Sigmoid colon (tissue), 7 donors: ENCODE results near the gene C17orf107. TPM values are rescaled to one million over a fixed set of nuclear protein-coding genes. Genes with fewer than 3 reads are reported as not detected.

Experiments used
- DNase-seq: peaks from one replicate; pipeline ENCODE4 v3.0.0-alpha.2; 2019
- H3K27ac ChIP-seq, 4 donors: fragments of 200-600 bp; sonication (generic); one replicate each; pipeline ENCODE4 v1.5.1; 2016 to 2019; ENCODE audit warnings: mild to moderate bottlenecking in 1 of 4
- H3K27me3 ChIP-seq, 3 donors: fragments of 200-600 bp; sonication (generic); one replicate each; pipeline ENCODE4 v1.5.1; 2019; ENCODE audit warnings: mild to moderate bottlenecking in 1 of 3
- H3K36me3 ChIP-seq, 4 donors: fragments of 200-600 bp; sonication (generic); one replicate each; pipeline ENCODE4 v1.5.1; 2016 to 2019
- H3K4me1 ChIP-seq, 4 donors: fragments of 200-600 bp; sonication (generic); one replicate each; pipeline ENCODE4 v1.5.1; 2017 to 2019
- H3K4me3 ChIP-seq, 4 donors: fragments of 200-600 bp; sonication (generic); one replicate each; pipeline ENCODE4 v1.5.1; 2017 to 2019; ENCODE audit warnings: mild to moderate bottlenecking in 2 of 4, moderate library complexity in 1 of 4
- H3K9me3 ChIP-seq, 4 donors: fragments of 200-600 bp in 3 of 4; sonication (generic) in 3 of 4; one replicate each; pipeline versions ENCODE4 v1.5.1 to v1.6.1; 2013 to 2019
- CTCF ChIP-seq, 4 experiments: fragments of 450-650 bp in 3 of 4; fragments of 200-600 bp in 1 of 4; IDR thresholded peaks; one replicate each; pipeline ENCODE4 v1.5.1; 2016 to 2019; ENCODE audit warnings: antibody characterized with exemption in 4 of 4, mild to moderate bottlenecking in 3 of 4, moderate library complexity in 2 of 4
- EP300 ChIP-seq, 4 donors: sonication (generic); formaldehyde crosslinking; IDR thresholded peaks; one replicate each; pipeline ENCODE4 v1.6.1; 2017; ENCODE audit warnings: antibody characterized with exemption in 4 of 4
- POLR2A ChIP-seq, 2 donors: fragments of 450-650 bp; IDR thresholded peaks; one replicate each; pipeline ENCODE4 v1.6.1; 2016; ENCODE audit warnings: antibody characterized with exemption in 2 of 2, mild to moderate bottlenecking in 2 of 2, moderate library complexity in 2 of 2
- POLR2AphosphoS5 ChIP-seq, 4 donors: sonication (generic); formaldehyde crosslinking; IDR thresholded peaks; one replicate each; pipeline ENCODE4 v1.6.1; 2017; ENCODE audit warnings: antibody characterized with exemption in 4 of 4
- WGBS, 2 donors: extraction: QIAGEN DNeasy Blood & Tissue Kit; methylation state at CpG; one replicate each; pipeline ENCODE4 v1.1.7; 2013; 5-methylcytosine and 5-hydroxymethylcytosine counted together
- intact Hi-C: fragments of 100-400 bp; cut with DNase I; formaldehyde crosslinking; loops from one replicate; pipeline ENCODE4 v1.15.1; 2023
- polyA plus RNA-seq, 3 donors: library from polyadenylated mRNA; stranded (reverse); fragments of 200-250 nt; gene quantifications; one replicate each; pipeline ENCODE4 v1.2.3, GENCODE V29; 2013
- total RNA-seq, 4 donors: library from RNA; depleted of rRNA; stranded (reverse); fragments of >200 nt; gene quantifications; one replicate each; pipeline ENCODE4 v1.1.0, GENCODE V29; 2016
- donor health status: healthy with polysubstance abuse.
- donor health status: Bipolar disorder and iron deficiency.
- donor health status: healthy.

Gene C17orf107
- total and polyA plus RNA-seq, 7 donors: under 0.01 to 2.8 (median 0.71) TPM

- peaks cover 0 to 55% (median 43%) of the 10 kb centered on the region in 4 donors for H3K4me1 ChIP-seq
- WGBS, 2 donors: 1% methylated on average over 40 of the region's 40 CpGs
- peaks cover 9 to 29% (median 19%) of the 10 kb centered on the region in 4 donors for H3K36me3 ChIP-seq
- peak; percentile 92 for DNase-seq
- TF ChIP-seq POLR2A (IDR thresholded peaks at IDR 0.05): peak; percentile 22 to 29
- TF ChIP-seq EP300 (IDR thresholded peaks at IDR 0.05): no peak
- peak; percentile 27 to 83 (median 60) for TF ChIP-seq POLR2AphosphoS5 (IDR thresholded peaks at IDR 0.05)
- peak overlapping the region; percentile 98 to 100 (median 99) for H3K27ac ChIP-seq
- no peaks in the 10 kb centered on the region for H3K27me3 ChIP-seq
- H3K9me3 ChIP-seq: no peaks in the 10 kb centered on the region
- intact Hi-C loops: loop anchor here (1.0 kb wide), 1 partner anchor 18 kb away; the partner anchor contains the start of gene SPAG7
- peak overlapping the region; percentile 80 to 99 (median 96) for H3K4me3 ChIP-seq
Measured at GRCh38 chr17:4948931-4949320, 49.6 kb downstream of the C17orf107 start.

GRCh38 chr17:4949321-4950074 lies 50.2 kb downstream of the C17orf107 start:
- peak overlapping the region; percentile 80 to 99 (median 96) for H3K4me3 ChIP-seq
- intact Hi-C loops: loop anchor here (1.0 kb wide), 1 partner anchor 18 kb away; the partner anchor contains the start of gene SPAG7
- peaks cover 0 to 52% (median 38%) of the 10 kb centered on the region in 4 donors for H3K4me1 ChIP-seq
- TF ChIP-seq POLR2AphosphoS5 (IDR thresholded peaks at IDR 0.05): peak in 2 of 4 donors; percentile 40 to 42
- no peak for TF ChIP-seq CTCF (IDR thresholded peaks at IDR 0.05)
- peak overlapping the region; percentile 98 to 100 (median 99) for H3K27ac ChIP-seq
- no peaks in the 10 kb centered on the region for H3K9me3 ChIP-seq
- H3K36me3 ChIP-seq: peaks cover 5 to 23% (median 16%) of the 10 kb centered on the region in 4 donors
- peak; percentile 89 for DNase-seq
- WGBS, 2 donors: 1% methylated on average over 75 of the region's 75 CpGs
- no peaks in the 10 kb centered on the region for H3K27me3 ChIP-seq

- H3K27me3 ChIP-seq: no peaks in the 10 kb centered on the region
- H3K9me3 ChIP-seq: no peaks in the 10 kb centered on the region
- H3K27ac ChIP-seq: peak overlapping the region; percentile 98 to 100 (median 99)
- intact Hi-C loops: no loop called here
- 2 to 6% methylated on average over 52 of the region's 52 CpGs for WGBS, 2 donors
- H3K4me1 ChIP-seq: peaks cover 0 to 44% (median 31%) of the 10 kb centered on the region in 4 donors
- H3K36me3 ChIP-seq: peaks cover 0 to 16% (median 11%) of the 10 kb centered on the region in 4 donors
- peak; percentile 83 for DNase-seq
- TF ChIP-seq EP300 (IDR thresholded peaks at IDR 0.05): no peak
- peak in 1 of 4 donors; percentile 2 for TF ChIP-seq POLR2AphosphoS5 (IDR thresholded peaks at IDR 0.05)
- peak overlapping the region; percentile 80 to 99 (median 96) for H3K4me3 ChIP-seq
Measured at GRCh38 chr17:4950075-4950745, 50.9 kb downstream of the C17orf107 start.

GRCh38 chr17:4950746-4951204 lies 51.4 kb downstream of the C17orf107 start, which contains the start of gene ENO3:
Gene ENO3 (plus strand): TSS chr17:4951119. CDS start chr17:4951830, 711 bp downstream.
- Histone ChIP-seq H3K27me3 (no peaks in the 10 kb centered on the region), H3K27ac (peak within 1 kb of the TSS; percentile 98 to 100 (median 99)), H3K36me3 (peaks cover 0 to 11% (median 7%) of the 10 kb centered on the region in 4 donors), H3K9me3 (no peaks in the 10 kb centered on the region), H3K4me1 (peaks cover 0 to 39% (median 25%) of the 10 kb centered on the region in 4 donors), H3K4me3 (peak within 1 kb of the TSS; percentile 80 to 99 (median 96))
- no peak for TF ChIP-seq EP300 (IDR thresholded peaks at IDR 0.05)
- no peak for TF ChIP-seq POLR2AphosphoS5 (IDR thresholded peaks at IDR 0.05)
- no peak for TF ChIP-seq POLR2A (IDR thresholded peaks at IDR 0.05)
- no peak for TF ChIP-seq CTCF (IDR thresholded peaks at IDR 0.05)
- WGBS, 2 donors: 40 to 47% methylated on average over 7 of the region's 7 CpGs
- no peak for DNase-seq
- intact Hi-C loops: no loop called here

DNA sequence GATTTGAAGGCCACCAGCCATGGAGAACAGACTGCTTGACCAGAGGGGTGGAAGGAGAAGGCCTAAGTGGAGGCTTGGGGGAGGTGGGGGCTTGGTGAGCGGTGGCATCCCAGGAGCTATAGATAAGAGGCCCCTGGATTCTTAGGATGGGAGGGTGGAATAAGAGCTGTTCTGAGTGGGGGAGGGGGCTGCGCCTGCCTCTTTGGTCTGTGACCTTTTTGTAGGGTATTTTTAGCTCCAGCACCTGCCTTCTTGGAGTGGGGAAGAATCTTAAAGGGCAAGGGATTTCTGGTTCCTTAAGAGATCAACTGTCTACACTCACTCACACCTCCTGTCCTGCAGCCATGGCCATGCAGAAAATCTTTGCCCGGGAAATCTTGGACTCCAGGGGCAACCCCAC lies 52.1 kb downstream of the C17orf107 start:
- no peak for DNase-seq
- Histone ChIP-seq H3K9me3 (no peaks in the 10 kb centered on the region), H3K27me3 (no peaks in the 10 kb centered on the region), H3K4me3 (no peak overlapping the region), H3K36me3 (peaks cover 0 to 4% (median under 1%) of the 10 kb centered on the region in 4 donors), H3K4me1 (peaks cover 0 to 32% (median 18%) of the 10 kb centered on the region in 4 donors), H3K27ac (peak overlapping the region; percentile 98 to 100 (median 99))
- intact Hi-C loops: no loop called here
- 93 to 97% methylated on average over 3 of the region's 3 CpGs for WGBS, 2 donors
- TF ChIP-seq CTCF (IDR thresholded peaks at IDR 0.05): no peak
- TF ChIP-seq POLR2AphosphoS5 (IDR thresholded peaks at IDR 0.05): no peak
- TF ChIP-seq POLR2A (IDR thresholded peaks at IDR 0.05): no peak
- TF ChIP-seq EP300 (IDR thresholded peaks at IDR 0.05): no peak

Other genes starting within 250 kb of the C17orf107 start
- gene PELP1, start 195.4 kb upstream of the C17orf107 start, total RNA-seq: 10 to 100 TPM; 20.0 to 37.7 (median 26.2) TPM
- gene PELP1, start 195.4 kb upstream of the C17orf107 start, polyA plus RNA-seq: 10 to 100 TPM in 1 of 3 donors, 1 to 10 TPM in 2; 4.2 to 27.0 (median 9.9) TPM
- gene ARRB2, start 188.9 kb upstream of the C17orf107 start, total RNA-seq: 10 to 100 TPM; 22.1 to 35.7 (median 28.2) TPM
- gene ARRB2, start 188.9 kb upstream of the C17orf107 start, polyA plus RNA-seq: 10 to 100 TPM; 38.4 to 51.7 (median 39.3) TPM
- gene MED11, start 168.1 kb upstream of the C17orf107 start, total RNA-seq: 10 to 100 TPM; 31.1 to 43.6 (median 38.3) TPM
- gene MED11, start 168.1 kb upstream of the C17orf107 start, polyA plus RNA-seq: 10 to 100 TPM; 35.8 to 61.9 (median 47.4) TPM
- gene ZMYND15, start 159.7 kb upstream of the C17orf107 start, total RNA-seq: under 1 TPM in 3 of 4 donors, not detected in 1; 0.36 to 0.55 (median 0.49) TPM
- 1 to 10 TPM in 2 of 3 donors, not detected in 1; 1.1 to 1.2 TPM for gene ZMYND15, start 159.7 kb upstream of the C17orf107 start, polyA plus RNA-seq
- 1 to 10 TPM; 4.6 to 6.8 (median 5.3) TPM for gene CXCL16, start 159.6 kb upstream of the C17orf107 start, total RNA-seq
- 10 to 100 TPM; 21.6 to 32.8 (median 29.0) TPM for gene CXCL16, start 159.6 kb upstream of the C17orf107 start, polyA plus RNA-seq
- not detected for gene TM4SF5, start 127.7 kb upstream of the C17orf107 start, total RNA-seq
- gene TM4SF5, start 127.7 kb upstream of the C17orf107 start, polyA plus RNA-seq: 10 to 100 TPM in 2 of 3 donors, 1 to 10 TPM in 1; 7.8 to 19.2 (median 11.1) TPM
- 1 to 10 TPM in 3 of 4 donors, not detected in 1; 1.1 to 6.4 (median 4.1) TPM for gene VMO1, start 113.2 kb upstream of the C17orf107 start, total RNA-seq
- gene VMO1, start 113.2 kb upstream of the C17orf107 start, polyA plus RNA-seq: 1 to 10 TPM in 2 of 3 donors, not detected in 1; 2.2 to 4.4 TPM
- gene GLTPD2, start 110.6 kb upstream of the C17orf107 start, total RNA-seq: not detected
- 1 to 10 TPM in 1 of 3 donors, under 1 TPM in 1, not detected in 1; 0.06 to 1.6 TPM for gene GLTPD2, start 110.6 kb upstream of the C17orf107 start, polyA plus RNA-seq
- gene PSMB6, start 103.4 kb upstream of the C17orf107 start, total RNA-seq: 100 to 1,000 TPM; 153 to 242 (median 192) TPM
- 100 to 1,000 TPM; 172 to 213 (median 201) TPM for gene PSMB6, start 103.4 kb upstream of the C17orf107 start, polyA plus RNA-seq
- gene PLD2, start 92.4 kb upstream of the C17orf107 start, total RNA-seq: 10 to 100 TPM in 3 of 4 donors, 1 to 10 TPM in 1; 9.3 to 20.5 (median 12.3) TPM
- gene PLD2, start 92.4 kb upstream of the C17orf107 start, polyA plus RNA-seq: 10 to 100 TPM in 1 of 3 donors, 1 to 10 TPM in 2; 6.0 to 18.0 (median 7.9) TPM
- 10 to 100 TPM; 17.1 to 43.8 (median 21.0) TPM for gene MINK1, start 66.2 kb upstream of the C17orf107 start, total RNA-seq
- 100 to 1,000 TPM in 1 of 3 donors, 10 to 100 TPM in 2; 45.0 to 117 (median 63.8) TPM for gene MINK1, start 66.2 kb upstream of the C17orf107 start, polyA plus RNA-seq
- gene CHRNE, start 3.6 kb downstream of the C17orf107 start, total RNA-seq: under 1 TPM in 3 of 4 donors, not detected in 1; 0.49 to 0.55 (median 0.54) TPM
- gene CHRNE, start 3.6 kb downstream of the C17orf107 start, polyA plus RNA-seq: under 1 TPM in 2 of 3 donors, not detected in 1; 0.46 to 0.57 TPM
- not detected for gene GP1BA, start 32.7 kb downstream of the C17orf107 start, total RNA-seq
- 1 to 10 TPM in 1 of 3 donors, not detected in 2; 1.1 TPM for gene GP1BA, start 32.7 kb downstream of the C17orf107 start, polyA plus RNA-seq
- 10 to 100 TPM; 41.0 to 60.3 (median 48.6) TPM for gene SLC25A11, start 40.5 kb downstream of the C17orf107 start, total RNA-seq
- gene SLC25A11, start 40.5 kb downstream of the C17orf107 start, polyA plus RNA-seq: 10 to 100 TPM; 57.7 to 82.8 (median 79.9) TPM
- gene RNF167, start 40.7 kb downstream of the C17orf107 start, total RNA-seq: 10 to 100 TPM; 51.2 to 71.2 (median 60.3) TPM
- 100 to 1,000 TPM in 1 of 3 donors, 10 to 100 TPM in 2; 45.0 to 120 (median 83.9) TPM for gene RNF167, start 40.7 kb downstream of the C17orf107 start, polyA plus RNA-seq
- 1,000 to 10,000 TPM in 1 of 4 donors, 100 to 1,000 TPM in 3; 690 to 1,141 (median 828) TPM for gene PFN1, start 49.0 kb downstream of the C17orf107 start, total RNA-seq
- 1,000 to 10,000 TPM in 1 of 3 donors, 100 to 1,000 TPM in 2; 853 to 1,404 (median 948) TPM for gene PFN1, start 49.0 kb downstream of the C17orf107 start, polyA plus RNA-seq
- gene ENO3, start 51.6 kb downstream of the C17orf107 start, total RNA-seq: 1 to 10 TPM; 2.5 to 9.1 (median 5.1) TPM
- gene ENO3, start 51.6 kb downstream of the C17orf107 start, polyA plus RNA-seq: 10 to 100 TPM in 1 of 3 donors, 1 to 10 TPM in 1, under 1 TPM in 1; 0.69 to 10.3 (median 5.4) TPM
- 10 to 100 TPM; 42.6 to 84.5 (median 72.3) TPM for gene SPAG7, start 68.3 kb downstream of the C17orf107 start, total RNA-seq
- 10 to 100 TPM; 67.8 to 79.3 (median 73.9) TPM for gene SPAG7, start 68.3 kb downstream of the C17orf107 start, polyA plus RNA-seq
- gene CAMTA2, start 88.1 kb downstream of the C17orf107 start, total RNA-seq: 10 to 100 TPM in 3 of 4 donors, 1 to 10 TPM in 1; 9.9 to 24.6 (median 21.7) TPM
- gene CAMTA2, start 88.1 kb downstream of the C17orf107 start, polyA plus RNA-seq: 10 to 100 TPM; 35.1 to 64.5 (median 42.0) TPM
- 1 to 10 TPM in 2 of 4 donors, under 1 TPM in 2; 0.36 to 3.0 (median 1.5) TPM for gene INCA1, start 98.0 kb downstream of the C17orf107 start, total RNA-seq
- 1 to 10 TPM; 2.2 to 3.6 (median 2.3) TPM for gene INCA1, start 98.0 kb downstream of the C17orf107 start, polyA plus RNA-seq
- 100 to 1,000 TPM in 1 of 4 donors, 10 to 100 TPM in 3; 46.4 to 101 (median 81.0) TPM for gene KIF1C, start 98.4 kb downstream of the C17orf107 start, total RNA-seq
- 100 to 1,000 TPM in 2 of 3 donors, 10 to 100 TPM in 1; 83.3 to 164 (median 108) TPM for gene KIF1C, start 98.4 kb downstream of the C17orf107 start, polyA plus RNA-seq
- not detected for gene SLC52A1, start 135.9 kb downstream of the C17orf107 start, total RNA-seq
- gene SLC52A1, start 135.9 kb downstream of the C17orf107 start, polyA plus RNA-seq: under 1 TPM in 2 of 3 donors, not detected in 1; 0.23 to 0.74 TPM
- gene ZFP3, start 178.9 kb downstream of the C17orf107 start, total RNA-seq: 1 to 10 TPM; 4.3 to 6.1 (median 5.3) TPM
- 1 to 10 TPM; 2.4 to 3.2 (median 2.8) TPM for gene ZFP3, start 178.9 kb downstream of the C17orf107 start, polyA plus RNA-seq
- gene ZNF232, start 212.3 kb downstream of the C17orf107 start, total RNA-seq: 10 to 100 TPM in 3 of 4 donors, 1 to 10 TPM in 1; 5.7 to 15.3 (median 12.7) TPM
- 1 to 10 TPM; 4.8 to 8.7 (median 6.0) TPM for gene ZNF232, start 212.3 kb downstream of the C17orf107 start, polyA plus RNA-seq
- 1 to 10 TPM in 1 of 4 donors, not detected in 3; 2.5 TPM for gene USP6, start 216.5 kb downstream of the C17orf107 start, total RNA-seq
- gene USP6, start 216.5 kb downstream of the C17orf107 start, polyA plus RNA-seq: under 1 TPM in 1 of 3 donors, not detected in 2; 0.06 TPM